Mucosa of rectum (tissue), 2 donors: ENCODE data around the gene CEP112.
"Not testable (repeated sequence)": the region's sequence is repeated elsewhere in the genome, so short reads cannot be mapped to it uniquely, and the experiment has no call there.

Experiments
- H3K27ac ChIP-seq, 2 donors: one replicate each; pipeline ENCODE4 v1.7.0; 2013; ENCODE audit warnings: inconsistent platforms in 2 of 2, low read depth in 2 of 2, low read length in 2 of 2
- H3K27me3 ChIP-seq, 2 donors: one replicate each; pipeline ENCODE4 v1.7.0; 2013; ENCODE audit warnings: low read length in 2 of 2; ENCODE audit not compliant: control insufficient read depth in 2 of 2, insufficient read depth in 2 of 2
- H3K36me3 ChIP-seq, 2 donors: one replicate each; pipeline ENCODE4 v1.7.0; 2013; ENCODE audit warnings: low read length in 2 of 2; ENCODE audit not compliant: control insufficient read depth in 2 of 2, insufficient read depth in 2 of 2
- H3K4me1 ChIP-seq, 2 donors: one replicate each; pipeline ENCODE4 v1.7.0; 2013; ENCODE audit warnings: low read length in 2 of 2, mild to moderate bottlenecking in 1 of 2; ENCODE audit not compliant: control insufficient read depth in 2 of 2, insufficient read depth in 2 of 2
- H3K4me3 ChIP-seq, 2 donors: one replicate each; pipeline ENCODE4 v1.7.0; 2013; ENCODE audit warnings: low read length in 2 of 2
- H3K9ac ChIP-seq, 2 donors: one replicate each; pipeline ENCODE4 v1.7.0; 2013; ENCODE audit warnings: low read length in 2 of 2, low read depth in 1 of 2, mild to moderate bottlenecking in 1 of 2
- H3K9me3 ChIP-seq, 2 donors: one replicate each; pipeline ENCODE4 v1.7.0; 2013; ENCODE audit warnings: low read length in 2 of 2; ENCODE audit not compliant: control insufficient read depth in 2 of 2
- donor health status: healthy.
- donor health status: Normal muscosa, but diverticular disease.

Gene CEP112

GRCh38 chr17:65783845-65784334 is 408.0 kb downstream of the CEP112 start:
- H3K4me3 ChIP-seq: peak overlapping the region; percentile 20 to 55
- no peaks in the 10 kb centered on the region for H3K27me3 ChIP-seq
- peak overlapping the region; percentile 11 to 48 for H3K27ac ChIP-seq
- H3K9ac ChIP-seq: no peak overlapping the region
- H3K36me3 ChIP-seq: no peaks in the 10 kb centered on the region
- no peaks in the 10 kb centered on the region for H3K9me3 ChIP-seq
- H3K4me1 ChIP-seq: peaks cover 0 to 6% of the 10 kb centered on the region in 2 donors

GRCh38 chr17:65782104-65782706 is 409.7 kb downstream of the CEP112 start:
- H3K9me3 ChIP-seq, H3K27me3 ChIP-seq, H3K4me1 ChIP-seq, H3K36me3 ChIP-seq, H3K27ac ChIP-seq, H3K9ac ChIP-seq, H3K4me3 ChIP-seq: not testable (repeated sequence)

- Histone ChIP-seq H3K27me3 (no peaks in the 10 kb centered on the region), H3K27ac (no peak overlapping the region), H3K36me3 (no peaks in the 10 kb centered on the region), H3K4me1 (peaks cover 0 to 5% of the 10 kb centered on the region in 2 donors), H3K4me3 (no peak overlapping the region), H3K9me3 (no peaks in the 10 kb centered on the region), H3K9ac (no peak overlapping the region)
These were observed 411.8 kb downstream of the CEP112 start for GRCh38 chr17:65780111-65780510.

- Histone ChIP-seq H3K4me1 (peaks cover 0 to 5% of the 10 kb centered on the region in 2 donors), H3K36me3 (no peaks in the 10 kb centered on the region), H3K27me3 (no peaks in the 10 kb centered on the region), H3K27ac (no peak overlapping the region), H3K9me3 (no peaks in the 10 kb centered on the region), H3K4me3 (no peak overlapping the region), H3K9ac (no peak overlapping the region)
These were observed 415.0 kb downstream of the CEP112 start for GRCh38 chr17:65776890-65777289.

GRCh38 chr17:65774787-65775186 is 417.1 kb downstream of the CEP112 start:
- Histone ChIP-seq H3K9ac (no peak overlapping the region), H3K27ac (no peak overlapping the region), H3K36me3 (no peaks in the 10 kb centered on the region), H3K27me3 (no peaks in the 10 kb centered on the region), H3K9me3 (no peaks in the 10 kb centered on the region), H3K4me1 (peaks cover 0 to 3% of the 10 kb centered on the region in 2 donors), H3K4me3 (no peak overlapping the region)

GRCh38 chr17:65772989-65773388 is 418.9 kb downstream of the CEP112 start:
- H3K36me3 ChIP-seq: no peaks in the 10 kb centered on the region
- no peak overlapping the region for H3K9ac ChIP-seq
- no peaks in the 10 kb centered on the region for H3K27me3 ChIP-seq
- H3K4me1 ChIP-seq: peaks cover 0 to 3% of the 10 kb centered on the region in 2 donors
- no peak overlapping the region for H3K4me3 ChIP-seq
- no peaks in the 10 kb centered on the region for H3K9me3 ChIP-seq
- H3K27ac ChIP-seq: peak overlapping the region in 1 of 2 donors; percentile 10

- H3K9ac ChIP-seq: no peak overlapping the region
- no peak overlapping the region for H3K4me3 ChIP-seq
- H3K27me3 ChIP-seq: no peaks in the 10 kb centered on the region
- H3K36me3 ChIP-seq: no peaks in the 10 kb centered on the region
- H3K27ac ChIP-seq: no peak overlapping the region
- H3K4me1 ChIP-seq: peaks cover 0 to 3% of the 10 kb centered on the region in 2 donors
- no peaks in the 10 kb centered on the region for H3K9me3 ChIP-seq
These were observed 420.2 kb downstream of the CEP112 start for GRCh38 chr17:65771704-65772103.

GRCh38 chr17:65763786-65764185 is 428.1 kb downstream of the CEP112 start:
- Histone ChIP-seq H3K9ac (no peak overlapping the region), H3K4me1 (no peaks in the 10 kb centered on the region), H3K27ac (no peak overlapping the region), H3K4me3 (no peak overlapping the region), H3K27me3 (no peaks in the 10 kb centered on the region), H3K9me3 (no peaks in the 10 kb centered on the region), H3K36me3 (no peaks in the 10 kb centered on the region)

GRCh38 chr17:65762973-65763372 is 429.0 kb downstream of the CEP112 start:
- no peak overlapping the region for H3K9ac ChIP-seq
- H3K4me1 ChIP-seq: no peaks in the 10 kb centered on the region
- H3K27me3 ChIP-seq: no peaks in the 10 kb centered on the region
- H3K36me3 ChIP-seq: no peaks in the 10 kb centered on the region
- H3K9me3 ChIP-seq: no peaks in the 10 kb centered on the region
- H3K27ac ChIP-seq: no peak overlapping the region
- H3K4me3 ChIP-seq: no peak overlapping the region

GRCh38 chr17:65759532-65759931 is 432.4 kb downstream of the CEP112 start:
- no peaks in the 10 kb centered on the region for H3K9me3 ChIP-seq
- H3K4me1 ChIP-seq: no peaks in the 10 kb centered on the region
- H3K27me3 ChIP-seq: no peaks in the 10 kb centered on the region
- no peaks in the 10 kb centered on the region for H3K36me3 ChIP-seq
- H3K9ac ChIP-seq: no peak overlapping the region
- H3K27ac ChIP-seq: no peak overlapping the region
- no peak overlapping the region for H3K4me3 ChIP-seq
